HepG2 (cell line): ENCODE results near the gene RNF13. TPM values are rescaled to one million over a fixed set of nuclear protein-coding genes. Genes with fewer than 3 reads are reported as not detected.

Experiments
- KDM1A ChIP-seq: IDR thresholded peaks from 2 replicates; pipeline ENCODE4 v1.6.1; 2016; ENCODE audit warnings: missing compliant biosample characterization
- POGZ ChIP-seq: sonication (generic); formaldehyde crosslinking; IDR thresholded peaks from 2 replicates; pipeline ENCODE4 v1.4.0; 2020; ENCODE audit warnings: mild to moderate bottlenecking, missing genetic modification reagents
- ZFP36L2 ChIP-seq: sonication (generic); formaldehyde crosslinking; IDR thresholded peaks from 2 replicates; pipeline ENCODE4 v1.4.0; 2020; ENCODE audit warnings: missing genetic modification reagents
- ZNF235 ChIP-seq: sonication (generic); formaldehyde crosslinking; IDR thresholded peaks from 2 replicates; pipeline ENCODE4 v1.8.1; 2023; ENCODE audit warnings: mild to moderate bottlenecking, missing genetic modification reagents, borderline replicate concordance
- ZNF354B ChIP-seq: sonication (generic); formaldehyde crosslinking; IDR thresholded peaks from 2 replicates; pipeline ENCODE4 v1.8.0; 2022; ENCODE audit warnings: mild to moderate bottlenecking, missing genetic modification reagents
- ZNF547 ChIP-seq: sonication (generic); formaldehyde crosslinking; IDR thresholded peaks from 2 replicates; pipeline ENCODE4 v1.5.1; 2020; ENCODE audit warnings: mild to moderate bottlenecking, missing genetic modification reagents
- ZNF562 ChIP-seq: sonication (generic); formaldehyde crosslinking; IDR thresholded peaks from 2 replicates; pipeline ENCODE4 v1.8.0; 2022; ENCODE audit warnings: missing genetic modification reagents, borderline replicate concordance
- ZNF841 ChIP-seq: sonication (generic); formaldehyde crosslinking; IDR thresholded peaks from 2 replicates; pipeline ENCODE4 v1.8.1; 2023; ENCODE audit warnings: missing genetic modification reagents, borderline replicate concordance
- ZNF850 ChIP-seq: sonication (generic); formaldehyde crosslinking; conservative IDR thresholded peaks from 2 replicates; pipeline ENCODE4 v1.9.0; 2021; ENCODE audit warnings: mild to moderate bottlenecking, missing genetic modification reagents
- ZNF878 ChIP-seq: sonication (generic); formaldehyde crosslinking; IDR thresholded peaks from 2 replicates; pipeline ENCODE4 v1.8.1; 2023; ENCODE audit warnings: mild to moderate bottlenecking, missing genetic modification reagents, moderate library complexity
- polyA plus RNA-seq, 8 experiments: library from polyadenylated mRNA; depleted of rRNA in 3 of 8; stranded (reverse) in 7 of 8; unstranded in 1 of 8; fragments of >200 nt; fragmentation: Illumina TruSeq in 4 of 8; extraction: Trizol in 4 of 8; gene quantifications; 2 replicates each; pipeline versions ENCODE4 v1.2.1 to v1.2.3, GENCODE V29; 2011 to 2016; ENCODE audit warnings: low read depth in 4 of 8, missing spikeins in 1 of 8, mixed read lengths in 1 of 8; ENCODE audit not compliant: insufficient read depth in 1 of 8
- total RNA-seq, 5 experiments: library from RNA; depleted of rRNA; stranded (reverse); fragments of >200 nt; fragmentation: Illumina TruSeq; extraction: Trizol; gene quantifications; 2 replicates each; pipeline ENCODE4 v1.2.3, GENCODE V29; 2016; ENCODE audit warnings: low read depth in 1 of 5
- TF ChIP-seq, protein P1 (sequence below): sonication (generic); formaldehyde crosslinking; IDR thresholded peaks from 2 replicates; pipeline ENCODE4 v1.4.0; 2020; ENCODE audit warnings: mild to moderate bottlenecking, missing genetic modification reagents, borderline replicate concordance
- TF ChIP-seq, protein P2 (sequence below): sonication (generic); formaldehyde crosslinking; IDR thresholded peaks from 2 replicates; pipeline ENCODE4 v1.5.0; 2020; ENCODE audit warnings: mild to moderate bottlenecking, missing genetic modification reagents
- TF ChIP-seq, protein P3 (sequence below): IDR thresholded peaks from 2 replicates; pipeline ENCODE4 v1.6.1; 2018; ENCODE audit warnings: missing genetic modification reagents, mild to moderate bottlenecking, missing compliant biosample characterization
- TF ChIP-seq, protein P4 (sequence below): sonication (generic); formaldehyde crosslinking; IDR thresholded peaks from 2 replicates; pipeline ENCODE4 v1.9.0; 2021; ENCODE audit warnings: missing genetic modification reagents, mild to moderate bottlenecking, borderline replicate concordance
- TF ChIP-seq, protein P5 (sequence below): sonication (generic); formaldehyde crosslinking; IDR thresholded peaks from 2 replicates; pipeline ENCODE4 v1.4.0; 2020; ENCODE audit warnings: missing genetic modification reagents, borderline replicate concordance
- TF ChIP-seq, protein P6 (sequence below): sonication (generic); formaldehyde crosslinking; IDR thresholded peaks from 2 replicates; pipeline ENCODE4 v1.9.0; 2022; ENCODE audit warnings: low read depth, missing genetic modification reagents

RNF13 gene
- total and polyA plus RNA-seq, 2 of the 13 experiments (the other 11 are each of a cell fraction or from before 2014, with no cell fraction given) = 39.8 to 46.0 TPM

DNA sequence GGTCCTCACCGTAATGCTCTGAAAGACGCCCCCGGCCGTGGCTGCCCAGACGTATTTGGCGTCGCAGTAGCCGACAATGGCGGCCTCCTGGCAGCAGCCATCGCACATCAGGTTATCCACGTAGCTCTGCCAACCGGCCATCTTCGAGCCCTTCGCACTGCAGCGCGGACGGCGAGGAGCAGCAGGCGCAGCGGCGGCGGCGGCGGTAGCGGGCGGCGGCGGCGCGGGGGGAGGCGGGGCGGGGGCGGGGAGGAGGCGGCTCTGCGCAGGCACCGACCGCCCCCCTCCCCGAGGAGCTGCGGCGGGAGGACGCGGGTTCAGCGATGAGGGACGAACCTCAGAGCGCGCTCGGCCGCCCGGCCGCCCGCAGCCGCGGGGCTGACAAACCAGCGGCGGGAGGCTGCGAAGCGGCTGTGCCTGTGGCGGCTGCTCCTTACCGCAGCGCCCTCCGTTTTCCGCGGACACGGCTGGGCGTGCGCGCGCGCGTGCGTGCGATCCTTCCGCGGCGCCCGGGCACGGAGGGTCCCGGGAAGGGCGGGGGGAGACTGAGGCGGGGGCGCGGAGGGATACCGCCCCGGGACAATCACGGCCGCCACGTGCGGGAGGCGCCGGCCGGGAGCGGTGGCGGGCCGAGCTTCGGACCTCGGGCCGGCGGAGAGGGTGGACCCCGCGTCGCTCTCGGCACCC is 157.8 kb downstream of the RNF13 start, which contains the start of gene PFN2 (continued):
- TF ChIP-seq ZNF354B (peak; percentile 64; the same call in 1 of the 2 replicates), ZNF841 (CRISPR knock-in tag) (peak; percentile 86; the same call in 1 of the 2 replicates), ZNF850 (CRISPR knock-in tag) (no peak), ZNF547 (CRISPR knock-in tag) (peak; percentile 52; the same call in 1 of the 2 replicates), KDM1A (CRISPR knock-in tag) (no peak; the same call in 1 of the 2 replicates), POGZ (CRISPR knock-in tag) (peak; percentile 42; the same call in 1 of the 2 replicates), ZFP36L2 (CRISPR knock-in tag) (no peak), ZNF878 (CRISPR knock-in tag) (peak; percentile 46; the same call in 1 of the 2 replicates), ZNF235 (no peak), ZNF562 (CRISPR knock-in tag) (peak; percentile 83; the same call in 1 of the 2 replicates)
- TF ChIP-seq, protein P1, sequence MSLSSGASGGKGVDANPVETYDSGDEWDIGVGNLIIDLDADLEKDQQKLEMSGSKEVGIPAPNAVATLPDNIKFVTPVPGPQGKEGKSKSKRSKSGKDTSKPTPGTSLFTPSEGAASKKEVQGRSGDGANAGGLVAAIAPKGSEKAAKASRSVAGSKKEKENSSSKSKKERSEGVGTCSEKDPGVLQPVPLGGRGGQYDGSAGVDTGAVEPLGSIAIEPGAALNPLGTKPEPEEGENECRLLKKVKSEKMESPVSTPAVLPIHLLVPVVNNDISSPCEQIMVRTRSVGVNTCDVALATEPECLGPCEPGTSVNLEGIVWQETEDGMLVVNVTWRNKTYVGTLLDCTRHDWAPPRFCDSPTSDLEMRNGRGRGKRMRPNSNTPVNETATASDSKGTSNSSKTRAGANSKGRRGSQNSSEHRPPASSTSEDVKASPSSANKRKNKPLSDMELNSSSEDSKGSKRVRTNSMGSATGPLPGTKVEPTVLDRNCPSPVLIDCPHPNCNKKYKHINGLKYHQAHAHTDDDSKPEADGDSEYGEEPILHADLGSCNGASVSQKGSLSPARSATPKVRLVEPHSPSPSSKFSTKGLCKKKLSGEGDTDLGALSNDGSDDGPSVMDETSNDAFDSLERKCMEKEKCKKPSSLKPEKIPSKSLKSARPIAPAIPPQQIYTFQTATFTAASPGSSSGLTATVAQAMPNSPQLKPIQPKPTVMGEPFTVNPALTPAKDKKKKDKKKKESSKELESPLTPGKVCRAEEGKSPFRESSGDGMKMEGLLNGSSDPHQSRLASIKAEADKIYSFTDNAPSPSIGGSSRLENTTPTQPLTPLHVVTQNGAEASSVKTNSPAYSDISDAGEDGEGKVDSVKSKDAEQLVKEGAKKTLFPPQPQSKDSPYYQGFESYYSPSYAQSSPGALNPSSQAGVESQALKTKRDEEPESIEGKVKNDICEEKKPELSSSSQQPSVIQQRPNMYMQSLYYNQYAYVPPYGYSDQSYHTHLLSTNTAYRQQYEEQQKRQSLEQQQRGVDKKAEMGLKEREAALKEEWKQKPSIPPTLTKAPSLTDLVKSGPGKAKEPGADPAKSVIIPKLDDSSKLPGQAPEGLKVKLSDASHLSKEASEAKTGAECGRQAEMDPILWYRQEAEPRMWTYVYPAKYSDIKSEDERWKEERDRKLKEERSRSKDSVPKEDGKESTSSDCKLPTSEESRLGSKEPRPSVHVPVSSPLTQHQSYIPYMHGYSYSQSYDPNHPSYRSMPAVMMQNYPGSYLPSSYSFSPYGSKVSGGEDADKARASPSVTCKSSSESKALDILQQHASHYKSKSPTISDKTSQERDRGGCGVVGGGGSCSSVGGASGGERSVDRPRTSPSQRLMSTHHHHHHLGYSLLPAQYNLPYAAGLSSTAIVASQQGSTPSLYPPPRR (CRISPR knock-in tag) = no peak
- TF ChIP-seq, protein P2, sequence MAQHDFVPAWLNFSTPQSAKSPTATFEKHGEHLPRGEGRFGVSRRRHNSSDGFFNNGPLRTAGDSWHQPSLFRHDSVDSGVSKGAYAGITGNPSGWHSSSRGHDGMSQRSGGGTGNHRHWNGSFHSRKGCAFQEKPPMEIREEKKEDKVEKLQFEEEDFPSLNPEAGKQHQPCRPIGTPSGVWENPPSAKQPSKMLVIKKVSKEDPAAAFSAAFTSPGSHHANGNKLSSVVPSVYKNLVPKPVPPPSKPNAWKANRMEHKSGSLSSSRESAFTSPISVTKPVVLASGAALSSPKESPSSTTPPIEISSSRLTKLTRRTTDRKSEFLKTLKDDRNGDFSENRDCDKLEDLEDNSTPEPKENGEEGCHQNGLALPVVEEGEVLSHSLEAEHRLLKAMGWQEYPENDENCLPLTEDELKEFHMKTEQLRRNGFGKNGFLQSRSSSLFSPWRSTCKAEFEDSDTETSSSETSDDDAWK (CRISPR knock-in tag) = no peak
- TF ChIP-seq, protein P3, sequence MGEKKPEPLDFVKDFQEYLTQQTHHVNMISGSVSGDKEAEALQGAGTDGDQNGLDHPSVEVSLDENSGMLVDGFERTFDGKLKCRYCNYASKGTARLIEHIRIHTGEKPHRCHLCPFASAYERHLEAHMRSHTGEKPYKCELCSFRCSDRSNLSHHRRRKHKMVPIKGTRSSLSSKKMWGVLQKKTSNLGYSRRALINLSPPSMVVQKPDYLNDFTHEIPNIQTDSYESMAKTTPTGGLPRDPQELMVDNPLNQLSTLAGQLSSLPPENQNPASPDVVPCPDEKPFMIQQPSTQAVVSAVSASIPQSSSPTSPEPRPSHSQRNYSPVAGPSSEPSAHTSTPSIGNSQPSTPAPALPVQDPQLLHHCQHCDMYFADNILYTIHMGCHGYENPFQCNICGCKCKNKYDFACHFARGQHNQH = no peak
- TF ChIP-seq, protein P4, sequence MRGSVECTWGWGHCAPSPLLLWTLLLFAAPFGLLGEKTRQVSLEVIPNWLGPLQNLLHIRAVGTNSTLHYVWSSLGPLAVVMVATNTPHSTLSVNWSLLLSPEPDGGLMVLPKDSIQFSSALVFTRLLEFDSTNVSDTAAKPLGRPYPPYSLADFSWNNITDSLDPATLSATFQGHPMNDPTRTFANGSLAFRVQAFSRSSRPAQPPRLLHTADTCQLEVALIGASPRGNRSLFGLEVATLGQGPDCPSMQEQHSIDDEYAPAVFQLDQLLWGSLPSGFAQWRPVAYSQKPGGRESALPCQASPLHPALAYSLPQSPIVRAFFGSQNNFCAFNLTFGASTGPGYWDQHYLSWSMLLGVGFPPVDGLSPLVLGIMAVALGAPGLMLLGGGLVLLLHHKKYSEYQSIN (CRISPR knock-in tag) = 0 out of 2 replicates have a peak, but pooled peaks have one; percentile 60
- TF ChIP-seq, protein P5, sequence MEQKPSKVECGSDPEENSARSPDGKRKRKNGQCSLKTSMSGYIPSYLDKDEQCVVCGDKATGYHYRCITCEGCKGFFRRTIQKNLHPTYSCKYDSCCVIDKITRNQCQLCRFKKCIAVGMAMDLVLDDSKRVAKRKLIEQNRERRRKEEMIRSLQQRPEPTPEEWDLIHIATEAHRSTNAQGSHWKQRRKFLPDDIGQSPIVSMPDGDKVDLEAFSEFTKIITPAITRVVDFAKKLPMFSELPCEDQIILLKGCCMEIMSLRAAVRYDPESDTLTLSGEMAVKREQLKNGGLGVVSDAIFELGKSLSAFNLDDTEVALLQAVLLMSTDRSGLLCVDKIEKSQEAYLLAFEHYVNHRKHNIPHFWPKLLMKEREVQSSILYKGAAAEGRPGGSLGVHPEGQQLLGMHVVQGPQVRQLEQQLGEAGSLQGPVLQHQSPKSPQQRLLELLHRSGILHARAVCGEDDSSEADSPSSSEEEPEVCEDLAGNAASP (CRISPR knock-in tag) = 0 out of 2 replicates have a peak, but pooled peaks have one; percentile 12
- TF ChIP-seq, protein P6, sequence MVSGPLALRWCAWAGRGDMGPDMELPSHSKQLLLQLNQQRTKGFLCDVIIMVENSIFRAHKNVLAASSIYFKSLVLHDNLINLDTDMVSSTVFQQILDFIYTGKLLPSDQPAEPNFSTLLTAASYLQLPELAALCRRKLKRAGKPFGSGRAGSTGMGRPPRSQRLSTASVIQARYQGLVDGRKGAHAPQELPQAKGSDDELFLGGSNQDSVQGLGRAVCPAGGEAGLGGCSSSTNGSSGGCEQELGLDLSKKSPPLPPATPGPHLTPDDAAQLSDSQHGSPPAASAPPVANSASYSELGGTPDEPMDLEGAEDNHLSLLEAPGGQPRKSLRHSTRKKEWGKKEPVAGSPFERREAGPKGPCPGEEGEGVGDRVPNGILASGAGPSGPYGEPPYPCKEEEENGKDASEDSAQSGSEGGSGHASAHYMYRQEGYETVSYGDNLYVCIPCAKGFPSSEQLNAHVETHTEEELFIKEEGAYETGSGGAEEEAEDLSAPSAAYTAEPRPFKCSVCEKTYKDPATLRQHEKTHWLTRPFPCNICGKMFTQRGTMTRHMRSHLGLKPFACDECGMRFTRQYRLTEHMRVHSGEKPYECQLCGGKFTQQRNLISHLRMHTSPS (CRISPR knock-in tag) = no peak; the same call in 1 of the 2 replicates
